ENCODE measurements around the gene DNAH11. TPM values are rescaled to one million over a fixed set of nuclear protein-coding genes. Genes with fewer than 3 reads are reported as not detected.

Gene DNAH11
- total and polyA plus RNA-seq, 2 of the 13 experiments (the other 11 are each of a cell fraction or from before 2014, with no cell fraction given), result not detected

DNA sequence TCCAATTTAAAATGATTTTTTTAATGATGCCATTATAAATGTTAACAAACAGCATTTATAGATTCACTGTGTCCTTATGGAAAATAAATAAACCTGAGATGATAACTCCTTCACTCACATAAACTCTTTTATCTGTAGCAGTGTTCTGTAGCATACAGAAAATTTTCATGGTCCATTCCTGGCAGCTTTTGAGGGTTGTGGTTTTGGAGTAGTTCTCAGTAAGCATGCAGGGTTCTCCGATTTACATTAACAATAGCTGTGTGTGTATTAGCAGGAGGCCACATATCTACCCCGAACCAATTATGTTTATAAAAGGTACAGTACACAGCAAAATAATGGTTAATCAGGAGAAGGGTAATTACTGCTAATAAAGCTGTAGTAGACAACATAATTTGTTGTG is 240.2 kb downstream of the DNAH11 start:
- H3K27ac ChIP-seq (ENCODE audit: extremely low read length, insufficient read depth, low read length), result no peak overlapping the region
- DNase-seq (ENCODE audit: low spot score), result no peak
- H3K36me3 ChIP-seq (replicated peaks in 1 of 2; ENCODE audit: control insufficient read depth in 1 of 2, insufficient read depth in 2 of 2, low read length in 2 of 2), result no peaks in the 10 kb centered on the region
- in situ Hi-C loops (cut with HindIII; ENCODE audit: extremely low pct_ligation_motif_present, low pct_unique_long_range_greater_than_20kb), result no loop called here
- H3K4me1 ChIP-seq (ENCODE audit: insufficient read depth, low read length), result no peaks in the 10 kb centered on the region
- ATAC-seq, result no peak
- ChIA-PET CTCF (ENCODE audit: low intra/inter-chr PET ratio, low total read pairs) (no interaction called here), POLR2A (no interaction called here)
- H2AFZ ChIP-seq (ENCODE audit: low read length), result no peak overlapping the region
- WGBS (ENCODE audit: low lambda C conversion rate), result 11% methylated on average over 2 of the region's 2 CpGs
- no peak overlapping the region for H3K4me2 ChIP-seq (ENCODE audit: low read depth, low read length)
- TF ChIP-seq SRSF4 (IDR thresholded peaks at IDR 0.05; ENCODE audit: low read depth, low read length, poor library complexity, severe bottlenecking) (no peak), TBP (CRISPR knock-in tag; IDR thresholded peaks at IDR 0.05) (no peak), ELF1 (CRISPR knock-in tag; IDR thresholded peaks at IDR 0.05) (no peak), KDM1A (CRISPR knock-in tag; IDR thresholded peaks at IDR 0.05) (no peak), KLF13 (CRISPR knock-in tag; IDR thresholded peaks at IDR 0.05) (no peak), SIX1 (CRISPR knock-in tag; IDR thresholded peaks at IDR 0.05; ENCODE audit: borderline replicate concordance) (no peak), CENPX (CRISPR knock-in tag; IDR thresholded peaks at IDR 0.05) (no peak), ZFP37 (CRISPR knock-in tag; IDR thresholded peaks at IDR 0.05; ENCODE audit: borderline replicate concordance) (no peak)
- TF ChIP-seq, protein P1, sequence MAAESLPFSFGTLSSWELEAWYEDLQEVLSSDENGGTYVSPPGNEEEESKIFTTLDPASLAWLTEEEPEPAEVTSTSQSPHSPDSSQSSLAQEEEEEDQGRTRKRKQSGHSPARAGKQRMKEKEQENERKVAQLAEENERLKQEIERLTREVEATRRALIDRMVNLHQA (CRISPR knock-in tag; IDR thresholded peaks at IDR 0.05), result no peak
- no peaks in the 10 kb centered on the region for H4K20me1 ChIP-seq (ENCODE audit: insufficient read depth, low read length)
- no TSS peak for BruUV-seq (replicated peaks)
- no peaks in the 10 kb centered on the region for H3K27me3 ChIP-seq (ENCODE audit: control insufficient read depth in 1 of 2, insufficient read depth in 2 of 2, low read length in 2 of 2)
- intact Hi-C loops (cut with micrococcal nuclease; ENCODE audit: unreplicated experiment), result no loop called here
- no peak overlapping the region for H3K4me3 ChIP-seq (replicated peaks in 1 of 3; ENCODE audit: insufficient read depth in 1 of 3, low read depth in 2 of 3, low read length in 3 of 3)
- no peaks in the 10 kb centered on the region for H3K79me2 ChIP-seq (ENCODE audit: insufficient read depth, low read length)
- no peak overlapping the region for H3K9ac ChIP-seq (ENCODE audit: insufficient read depth, low read depth, low read length)
- FAIRE-seq, result no peak
- no peaks in the 10 kb centered on the region for H3K9me3 ChIP-seq (ENCODE audit: low read length)

DNA sequence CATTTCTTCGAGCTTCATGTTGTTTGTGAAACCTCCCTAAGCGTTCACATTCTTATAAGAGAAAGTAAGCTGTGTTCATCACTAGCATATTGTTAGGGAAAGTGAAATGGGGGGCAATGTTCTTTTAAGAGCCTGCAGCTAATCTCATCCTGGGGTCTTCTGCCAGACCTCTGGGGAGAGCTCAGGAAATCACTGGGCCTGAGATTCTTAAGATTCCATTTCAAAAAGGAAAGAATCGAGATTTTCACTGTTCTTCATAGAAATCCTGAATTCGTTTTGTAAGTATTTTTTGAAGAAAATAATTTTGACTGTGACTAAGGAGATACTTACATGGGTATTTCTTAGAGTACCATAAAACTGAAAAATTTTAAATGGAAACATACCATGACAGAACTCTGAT is 242.2 kb downstream of the DNAH11 start:
- no peaks in the 10 kb centered on the region for H3K36me3 ChIP-seq (replicated peaks in 1 of 2; ENCODE audit: control insufficient read depth in 1 of 2, insufficient read depth in 2 of 2, low read length in 2 of 2)
- ATAC-seq (no peak), DNase-seq (ENCODE audit: low spot score) (no peak), FAIRE-seq (no peak)
- POLR2A ChIA-PET, result no interaction called here
- no peak overlapping the region for H3K4me3 ChIP-seq (replicated peaks in 1 of 3; ENCODE audit: insufficient read depth in 1 of 3, low read depth in 2 of 3, low read length in 3 of 3)
- H2AFZ ChIP-seq (ENCODE audit: low read length), result no peak overlapping the region
- H3K9me3 ChIP-seq (ENCODE audit: low read length), result no peaks in the 10 kb centered on the region
- no peaks in the 10 kb centered on the region for H3K27me3 ChIP-seq (ENCODE audit: control insufficient read depth in 1 of 2, insufficient read depth in 2 of 2, low read length in 2 of 2)
- no peak overlapping the region for H3K27ac ChIP-seq (ENCODE audit: extremely low read length, insufficient read depth, low read length)
- no peak overlapping the region for H3K9ac ChIP-seq (ENCODE audit: insufficient read depth, low read depth, low read length)
- in situ Hi-C loops (cut with HindIII; ENCODE audit: extremely low pct_ligation_motif_present, low pct_unique_long_range_greater_than_20kb), result no loop called here
- CTCF ChIA-PET (ENCODE audit: low intra/inter-chr PET ratio, low total read pairs), result no interaction called here
- no TSS peak for BruUV-seq (replicated peaks)
- no peaks in the 10 kb centered on the region for H4K20me1 ChIP-seq (ENCODE audit: insufficient read depth, low read length)
- H3K79me2 ChIP-seq (ENCODE audit: insufficient read depth, low read length), result no peaks in the 10 kb centered on the region
- no peak overlapping the region for H3K4me2 ChIP-seq (ENCODE audit: low read depth, low read length)
- 0% methylated on average over 4 of the region's 4 CpGs for whole genome bisulfite sequencing (ENCODE audit: low lambda C conversion rate)
- TF ChIP-seq HOXA7 (CRISPR knock-in tag; IDR thresholded peaks at IDR 0.05), result no peak
- no peaks in the 10 kb centered on the region for H3K4me1 ChIP-seq (ENCODE audit: insufficient read depth, low read length)
- intact Hi-C loops (cut with micrococcal nuclease; ENCODE audit: unreplicated experiment), result no loop called here

Measured in HepG2 (cell line).